Measurements from ENCODE around the gene ZNF609. TPM values are rescaled to one million over a fixed set of nuclear protein-coding genes. Genes with fewer than 3 reads are reported as not detected.
A peak's percentile ranks its signal among the peaks of the same experiment; 100 is the strongest.

Gene ZNF609
- total and polyA plus RNA-seq, 10 of the 15 experiments (the other 5 are each of a cell fraction or from before 2014, with no cell fraction given), result 5.1 to 35.3 (median 13.6) TPM

GRCh38 chr15:64597477-64597822, 137.1 kb downstream of the ZNF609 start:
- 35% methylated on average over 1 of the region's 1 CpG for WGBS (ENCODE audit: insufficient coverage, insufficient replicate concordance, low lambda C conversion rate, missing lambda C conversion rate)
- RAD21 ChIA-PET (ENCODE audit: unreplicated experiment), result interaction anchor here (0.8 to 3.0 kb wide), 5 partner anchors 13 to 38 kb away, joined by 4 to 18 read pairs (median 4); no protein-coding TSS in a partner anchor
- intact Hi-C loops (cut with micrococcal nuclease; ENCODE audit: unreplicated experiment), result no loop called here
- no peak for DNase-seq (ENCODE audit: low read depth, low spot score)
- no peak overlapping the region for H2AFZ ChIP-seq (ENCODE audit: control insufficient read depth, low read depth, low read length)
- TF ChIP-seq SMAD5 (IDR thresholded peaks at IDR 0.05; ENCODE audit: low read depth) (no peak), MEF2B (IDR thresholded peaks at IDR 0.05; ENCODE audit: partially characterized antibody, poor library complexity, severe bottlenecking) (no peak), ZNF687 (IDR thresholded peaks at IDR 0.05) (no peak), NFYA (IDR thresholded peaks at IDR 0.05; ENCODE audit: borderline replicate concordance, low read depth, low read length) (no peak), NR2F1 (conservative IDR thresholded peaks at IDR 0.05) (no peak), NBN (IDR thresholded peaks at IDR 0.05) (no peak), SMARCA5 (IDR thresholded peaks at IDR 0.05) (no peak), SIN3A (IDR thresholded peaks at IDR 0.05; ENCODE audit: low read depth, low read length) (no peak), KAT2A (conservative IDR thresholded peaks at IDR 0.05; ENCODE audit: control insufficient read depth, low read depth, low read length) (no peak)
- TF ChIP-seq, protein P1, sequence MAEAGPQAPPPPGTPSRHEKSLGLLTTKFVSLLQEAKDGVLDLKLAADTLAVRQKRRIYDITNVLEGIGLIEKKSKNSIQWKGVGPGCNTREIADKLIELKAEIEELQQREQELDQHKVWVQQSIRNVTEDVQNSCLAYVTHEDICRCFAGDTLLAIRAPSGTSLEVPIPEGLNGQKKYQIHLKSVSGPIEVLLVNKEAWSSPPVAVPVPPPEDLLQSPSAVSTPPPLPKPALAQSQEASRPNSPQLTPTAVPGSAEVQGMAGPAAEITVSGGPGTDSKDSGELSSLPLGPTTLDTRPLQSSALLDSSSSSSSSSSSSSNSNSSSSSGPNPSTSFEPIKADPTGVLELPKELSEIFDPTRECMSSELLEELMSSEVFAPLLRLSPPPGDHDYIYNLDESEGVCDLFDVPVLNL (IDR thresholded peaks at IDR 0.05; ENCODE audit: low read depth, low read length), result no peak
- TF ChIP-seq, protein P2, sequence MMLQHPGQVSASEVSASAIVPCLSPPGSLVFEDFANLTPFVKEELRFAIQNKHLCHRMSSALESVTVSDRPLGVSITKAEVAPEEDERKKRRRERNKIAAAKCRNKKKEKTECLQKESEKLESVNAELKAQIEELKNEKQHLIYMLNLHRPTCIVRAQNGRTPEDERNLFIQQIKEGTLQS (IDR thresholded peaks at IDR 0.05; ENCODE audit: borderline replicate concordance, extremely low read depth, low read depth, low read length), result no peak
- no peak overlapping the region; the same call in 1 of the 2 replicates for H3K9ac ChIP-seq (ENCODE audit: control insufficient read depth, insufficient read depth, low read length)
- POLR2A ChIA-PET, result interaction anchor here (1.0 to 2.3 kb wide), 4 partner anchors 11 to 36 kb away, joined by 3 to 7 read pairs (median 4); no protein-coding TSS in a partner anchor
- H3K9me3 ChIP-seq (replicated peaks; ENCODE audit: control insufficient read depth, insufficient read depth, low read length), result no peaks in the 10 kb centered on the region
- in situ Hi-C loops (cut with MboI), result no loop called here
- H3K27ac ChIP-seq (ENCODE audit: control insufficient read depth, insufficient read depth), result peak overlapping the region; percentile 74; the same call in 1 of the 2 replicates
- H3K27me3 ChIP-seq (replicated peaks in 1 of 2; ENCODE audit: control insufficient read depth in 2 of 2, insufficient read depth in 2 of 2, low read length in 1 of 2), result no peaks in the 10 kb centered on the region
- peaks cover 57% of the 10 kb centered on the region for H3K79me2 ChIP-seq (ENCODE audit: control insufficient read depth, insufficient read depth, low read length)
- peak overlapping the region; percentile 53; the same call in 1 of the 2 replicates for H3K4me3 ChIP-seq
- ATAC-seq, result peak; percentile 8; the same call in 2 of the 3 replicates
- CTCF ChIA-PET, result interaction anchor here (0.8 to 2.2 kb wide), 6 partner anchors 16 to 131 kb away, joined by 3 to 4 read pairs (median 3); no protein-coding TSS in a partner anchor
- FAIRE-seq, result no peak
- no peaks in the 10 kb centered on the region for H3K36me3 ChIP-seq (ENCODE audit: control insufficient read depth in 2 of 2, insufficient read depth in 2 of 2, low read length in 1 of 2)
- BruUV-seq (replicated peaks), result no TSS peak
- no peaks in the 10 kb centered on the region for H4K20me1 ChIP-seq (ENCODE audit: control insufficient read depth, insufficient read depth)
- H3K4me2 ChIP-seq (ENCODE audit: control insufficient read depth, insufficient read depth), result peak overlapping the region; percentile 87
- SMC1A ChIA-PET (ENCODE audit: uncharacterized antibody, unreplicated experiment), result interaction anchor here (0.7 to 2.8 kb wide), 19 partner anchors 11 to 173 kb away, joined by 3 to 22 read pairs (median 5); no protein-coding TSS in a partner anchor
- H3K4me1 ChIP-seq (ENCODE audit: control insufficient read depth, insufficient read depth, low read length), result peaks cover 16% of the 10 kb centered on the region
